HG03460 (cell line): ENCODE results near the gene SYNGR1.
"Not testable (repeated sequence)": the region's sequence is repeated elsewhere in the genome, so short reads cannot be mapped to it uniquely, and the experiment has no call there.

Experiments
- ATAC-seq: cut with Tn5 transposase; IDR thresholded peaks from one replicate; pipeline ENCODE4 v1.9.1; 2021; ENCODE audit not compliant: unreplicated experiment

The SYNGR1 gene

DNA sequence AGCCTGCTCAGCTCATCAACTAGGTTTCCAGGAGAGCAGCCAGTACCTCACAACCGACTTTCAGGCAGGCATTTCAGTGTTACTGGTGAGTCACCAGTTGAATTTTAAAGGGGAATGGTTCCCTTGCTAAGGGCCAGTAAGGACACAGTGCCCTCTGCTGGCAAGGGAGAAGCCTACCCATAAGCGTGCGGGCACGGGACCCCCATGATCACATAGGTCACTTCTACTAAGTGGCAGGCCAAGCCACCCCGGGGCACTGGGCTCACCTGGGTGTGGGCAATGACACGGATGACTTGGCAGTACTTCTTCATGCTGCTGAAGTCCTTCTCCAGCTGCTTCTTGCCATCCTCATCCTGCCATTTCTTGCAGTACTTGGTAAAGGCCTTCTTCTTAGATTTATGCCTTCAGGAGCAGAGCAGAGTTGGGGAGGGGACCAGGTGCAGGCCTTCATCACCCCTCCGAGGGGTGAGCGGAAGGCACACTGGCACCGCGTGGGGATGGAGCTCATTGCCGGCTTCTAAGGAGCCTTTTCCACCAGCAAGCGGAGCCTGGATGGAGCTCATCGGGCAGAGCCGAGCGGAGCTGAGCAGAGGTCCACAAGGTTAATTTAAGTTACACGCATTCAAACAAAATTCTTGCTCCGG is 33.2 kb upstream of the SYNGR1 start:
- ATAC-seq = no peak

- no peak for ATAC-seq
These were observed 32.6 kb upstream of the SYNGR1 start for GRCh38 chr22:39317084-39317774.

- no peak for ATAC-seq
These were observed 31.9 kb upstream of the SYNGR1 start for GRCh38 chr22:39317775-39318506.

GRCh38 chr22:39318507-39319283 is 31.1 kb upstream of the SYNGR1 start:
- no peak for ATAC-seq

GRCh38 chr22:39319284-39320022 is 30.3 kb upstream of the SYNGR1 start, which contains the start of gene RPL3:
RPL3 (minus strand) TSS chr22:39319623; CDS start chr22:39319597, 26 bp downstream.
- ATAC-seq = peak; percentile 67

DNA sequence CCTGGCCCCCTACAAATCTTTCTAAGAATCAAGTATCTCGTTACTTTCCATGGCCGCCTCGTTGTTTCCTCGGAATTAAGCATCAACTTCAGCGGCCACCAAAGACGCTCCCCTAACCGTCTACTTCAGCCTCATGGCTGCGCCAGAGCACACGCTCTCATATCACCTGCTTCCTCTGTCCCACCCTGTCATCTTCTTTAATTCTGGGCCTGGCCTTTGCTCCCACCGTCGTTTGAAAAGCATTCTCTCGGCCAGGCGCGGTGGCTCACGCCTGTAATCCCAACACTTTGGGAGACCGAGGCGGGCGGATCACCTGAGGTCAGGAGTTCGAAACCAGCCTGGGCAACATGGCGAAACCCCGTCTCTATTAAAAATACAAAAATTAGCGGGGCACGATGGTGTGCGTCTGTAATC is 29.2 kb upstream of the SYNGR1 start:
- not testable (repeated sequence) for ATAC-seq

DNA sequence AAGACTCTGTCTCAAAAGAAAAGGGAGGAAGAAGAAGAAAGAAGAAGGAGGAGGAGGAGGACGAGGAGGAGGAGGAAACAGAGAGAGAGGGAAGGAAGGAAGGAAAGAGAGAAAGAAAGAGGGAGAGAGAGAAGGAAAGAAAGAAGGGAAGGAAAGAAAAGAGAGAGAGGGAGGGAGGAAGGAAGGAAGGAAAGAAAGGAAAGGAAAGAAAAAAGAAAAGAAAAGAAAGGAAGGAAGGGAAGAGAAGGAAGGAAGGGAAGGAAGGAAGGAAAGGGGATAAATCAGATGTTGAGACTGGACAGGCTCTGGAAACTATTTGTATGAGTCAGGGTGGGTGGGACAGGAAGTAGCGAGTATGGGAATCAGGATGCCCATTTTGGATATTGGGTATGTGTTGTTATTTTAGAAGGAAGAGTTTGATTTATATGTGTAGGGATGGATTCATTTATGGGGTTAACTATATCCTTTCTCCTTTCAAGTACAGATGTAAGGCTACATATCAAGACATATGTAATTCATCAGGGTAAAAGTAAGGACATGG is 24.3 kb upstream of the SYNGR1 start:
- no peak for ATAC-seq

- ATAC-seq = no peak
These were observed 21.6 kb upstream of the SYNGR1 start for GRCh38 chr22:39327995-39328754.

DNA sequence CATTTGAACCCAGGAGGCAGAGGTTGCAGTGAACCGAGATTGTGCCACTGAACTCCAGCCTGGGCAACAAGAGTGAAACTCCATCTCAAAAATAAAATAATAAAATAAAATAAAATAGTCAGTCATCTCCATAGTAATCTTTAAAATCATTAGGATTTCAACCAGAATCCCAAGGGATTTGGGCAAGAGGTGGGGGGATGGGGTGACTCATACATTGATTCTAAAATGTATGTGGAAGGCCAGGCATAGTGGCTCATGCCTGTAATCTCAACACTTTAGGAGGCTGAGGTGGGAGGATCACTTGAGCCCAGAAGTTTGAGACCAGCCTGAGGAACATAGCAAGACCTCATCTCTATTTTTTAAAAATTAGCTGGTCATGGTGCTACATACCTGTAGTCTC is 19.2 kb upstream of the SYNGR1 start:
- not testable (repeated sequence) for ATAC-seq

GRCh38 chr22:39332441-39333064 is 17.2 kb upstream of the SYNGR1 start:
- ATAC-seq = peak; percentile 64

GRCh38 chr22:39336411-39336810 is 13.4 kb upstream of the SYNGR1 start:
- ATAC-seq = no peak

- not testable (repeated sequence) for ATAC-seq
These were observed 10.0 kb upstream of the SYNGR1 start for GRCh38 chr22:39339775-39340174.

DNA sequence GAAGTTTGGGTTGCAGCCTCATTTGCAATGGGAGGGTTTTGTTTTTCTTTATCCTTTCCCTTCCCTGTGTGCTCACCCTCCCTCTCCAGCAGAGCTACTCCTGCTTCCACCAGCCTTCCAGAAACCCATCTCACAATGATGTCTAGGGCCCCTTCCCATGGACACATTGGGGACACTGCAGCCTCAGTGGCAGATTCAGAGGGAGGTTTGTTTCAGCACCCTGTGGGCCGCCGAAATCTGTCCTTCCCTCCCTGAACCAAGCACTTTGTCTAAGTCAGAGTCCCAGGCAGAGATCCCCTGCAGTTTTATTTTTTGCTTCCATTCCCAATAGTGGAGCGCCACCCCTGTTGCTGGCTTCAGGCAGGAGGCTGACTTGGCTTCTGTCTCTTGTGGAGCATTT is 8.6 kb upstream of the SYNGR1 start:
- no peak for ATAC-seq

GRCh38 chr22:39343259-39344045 is 6.3 kb upstream of the SYNGR1 start:
- no peak for ATAC-seq

- ATAC-seq = no peak
These were observed 5.8 kb upstream of the SYNGR1 start for GRCh38 chr22:39344046-39344390.

DNA sequence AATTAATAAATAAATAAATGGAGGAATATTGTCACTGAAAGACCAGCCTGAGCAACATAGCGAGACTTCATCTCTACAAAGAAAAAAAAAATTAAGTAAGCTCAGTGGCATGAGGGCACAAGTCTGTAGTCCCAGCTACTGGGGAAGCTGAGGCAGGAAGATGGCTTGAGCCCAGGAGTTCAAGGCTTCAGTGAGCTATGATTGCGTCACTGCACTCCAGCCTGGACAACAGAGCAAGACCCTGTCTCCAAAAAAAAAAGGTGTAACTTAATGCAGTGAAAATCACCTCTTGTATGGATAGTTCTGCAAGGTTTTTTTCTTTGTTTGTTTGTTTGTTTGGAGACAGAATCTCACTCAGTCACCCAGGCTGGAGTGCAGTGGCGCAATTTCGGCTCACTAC is 4.6 kb upstream of the SYNGR1 start:
- ATAC-seq = no peak

GRCh38 chr22:39348909-39349505 is 784 bp upstream of the SYNGR1 start:
- ATAC-seq = no peak

DNA sequence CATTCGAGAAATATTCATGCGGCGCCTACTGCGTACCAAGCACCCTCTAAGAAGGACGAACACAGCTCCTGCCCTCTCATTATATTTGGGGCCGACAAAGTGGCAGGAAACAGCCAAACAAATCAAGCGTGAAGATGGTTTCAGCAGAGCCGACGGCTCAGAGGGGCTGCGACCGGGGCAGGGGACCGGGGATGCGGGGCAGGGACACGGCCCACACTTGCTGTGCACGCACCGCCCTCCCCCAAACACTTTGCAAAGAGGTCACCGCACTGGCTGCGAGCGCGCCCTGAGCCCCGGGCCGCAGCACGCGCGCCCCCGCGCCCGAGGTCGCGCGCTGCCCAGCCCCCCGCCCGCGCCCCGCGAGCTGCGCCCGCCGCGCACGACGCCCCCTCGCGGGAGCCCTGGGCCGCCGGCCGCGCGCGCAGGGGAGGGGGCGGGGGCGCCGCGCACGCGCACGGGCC is 255 bp upstream of the SYNGR1 start:
- no peak for ATAC-seq
